ENCODE data around the gene AKAP13. TPM values are rescaled to one million over a fixed set of nuclear protein-coding genes. Genes with fewer than 3 reads are reported as not detected.

The AKAP13 gene
- total RNA-seq, 4 donors from 2014 or later, result 105 to 167 (median 129) TPM

DNA sequence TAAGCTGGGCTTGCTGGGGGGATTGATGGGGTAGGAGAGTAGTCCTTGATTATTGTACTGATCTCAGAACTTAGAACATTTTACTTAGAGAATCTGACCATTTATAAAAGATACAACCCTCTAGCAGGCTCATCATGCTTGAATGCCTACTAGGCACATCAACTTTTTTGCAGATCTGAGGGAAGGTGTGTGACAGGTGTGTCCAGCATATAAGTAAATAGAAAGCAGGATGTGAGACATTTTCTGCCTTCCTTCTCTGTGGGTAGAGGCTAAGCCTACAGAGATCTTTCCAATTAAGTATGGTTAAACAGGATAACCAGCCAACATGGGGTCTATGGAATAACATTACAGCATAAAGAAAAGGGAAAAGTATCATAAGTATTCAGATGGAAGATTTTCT lies 159.1 kb downstream of the AKAP13 start:
- H3K4me3 ChIP-seq (ENCODE audit: low read depth, poor library complexity, severe bottlenecking), result no peak overlapping the region
- intact Hi-C loops (cut with DNase I; ENCODE audit: low total_unique reads), result no loop called here
- TF ChIP-seq, protein P1, sequence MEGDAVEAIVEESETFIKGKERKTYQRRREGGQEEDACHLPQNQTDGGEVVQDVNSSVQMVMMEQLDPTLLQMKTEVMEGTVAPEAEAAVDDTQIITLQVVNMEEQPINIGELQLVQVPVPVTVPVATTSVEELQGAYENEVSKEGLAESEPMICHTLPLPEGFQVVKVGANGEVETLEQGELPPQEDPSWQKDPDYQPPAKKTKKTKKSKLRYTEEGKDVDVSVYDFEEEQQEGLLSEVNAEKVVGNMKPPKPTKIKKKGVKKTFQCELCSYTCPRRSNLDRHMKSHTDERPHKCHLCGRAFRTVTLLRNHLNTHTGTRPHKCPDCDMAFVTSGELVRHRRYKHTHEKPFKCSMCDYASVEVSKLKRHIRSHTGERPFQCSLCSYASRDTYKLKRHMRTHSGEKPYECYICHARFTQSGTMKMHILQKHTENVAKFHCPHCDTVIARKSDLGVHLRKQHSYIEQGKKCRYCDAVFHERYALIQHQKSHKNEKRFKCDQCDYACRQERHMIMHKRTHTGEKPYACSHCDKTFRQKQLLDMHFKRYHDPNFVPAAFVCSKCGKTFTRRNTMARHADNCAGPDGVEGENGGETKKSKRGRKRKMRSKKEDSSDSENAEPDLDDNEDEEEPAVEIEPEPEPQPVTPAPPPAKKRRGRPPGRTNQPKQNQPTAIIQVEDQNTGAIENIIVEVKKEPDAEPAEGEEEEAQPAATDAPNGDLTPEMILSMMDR (IDR thresholded peaks at IDR 0.05), result no peak
- TF ChIP-seq POLR2A (IDR thresholded peaks at IDR 0.05), result no peak
- DNase-seq (ENCODE audit: low spot score in 2 of 2), result no peak

DNA sequence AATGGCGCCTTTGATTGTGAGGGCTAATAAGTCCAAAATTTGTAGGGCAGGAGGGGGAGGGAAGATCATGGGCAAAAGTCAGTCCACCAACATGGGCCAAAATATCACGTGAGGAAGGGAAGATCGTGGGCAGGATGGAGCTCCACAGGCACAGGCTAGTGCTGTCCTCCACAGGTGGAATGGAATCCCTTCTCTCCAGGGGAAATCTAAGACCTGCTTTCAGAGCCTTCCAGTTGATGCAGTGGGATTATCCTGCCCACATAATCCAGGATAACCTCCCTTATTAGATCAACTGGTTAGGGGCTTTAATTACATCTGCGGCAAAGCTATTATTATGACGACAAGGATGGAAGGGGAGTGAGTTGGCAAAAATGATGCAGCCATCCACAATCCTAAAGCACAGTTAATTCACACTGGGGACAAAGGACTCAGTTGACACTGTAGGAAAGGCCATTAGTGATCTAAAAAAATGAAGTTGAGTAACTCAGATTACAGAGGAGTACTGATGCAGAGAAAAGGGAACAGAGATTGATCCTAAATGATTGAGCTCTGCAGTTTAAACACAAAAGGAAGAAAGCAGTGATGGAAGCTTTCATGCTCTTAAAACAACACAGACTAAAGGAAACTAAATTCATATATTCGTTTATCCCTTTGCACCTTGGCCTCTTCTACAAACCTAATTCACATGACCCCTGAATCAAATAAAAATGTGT lies 159.8 kb downstream of the AKAP13 start:
- H3K4me3 ChIP-seq (ENCODE audit: low read depth, poor library complexity, severe bottlenecking), result no peak overlapping the region
- 91 to 92% methylated on average over 6 of the region's 6 CpGs for WGBS, 2 donors
- intact Hi-C loops (cut with DNase I; ENCODE audit: low total_unique reads), result no loop called here
- no peak for DNase-seq (ENCODE audit: low spot score in 2 of 2)
- TF ChIP-seq POLR2A (IDR thresholded peaks at IDR 0.05), result no peak
- TF ChIP-seq, protein P1 (IDR thresholded peaks at IDR 0.05), result no peak

DNA sequence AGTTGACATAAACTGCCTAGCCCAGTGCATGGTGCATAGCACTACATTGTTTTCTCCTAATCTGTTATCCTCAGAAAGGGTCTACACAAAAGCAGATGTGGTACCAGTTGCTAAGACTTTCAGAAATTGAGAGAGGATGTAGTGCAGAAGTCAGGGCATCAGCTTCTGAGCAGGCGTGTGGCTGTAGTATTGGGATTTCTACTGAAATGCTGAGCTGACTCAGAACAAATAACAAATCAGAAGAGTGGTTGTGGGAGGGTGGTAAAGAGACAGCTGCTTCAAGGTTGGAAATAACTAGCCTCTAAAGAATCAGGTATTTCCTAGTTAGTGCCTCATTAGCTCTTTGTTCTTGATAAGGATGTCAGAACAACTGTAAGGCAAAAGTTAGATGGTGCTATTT lies 161.3 kb downstream of the AKAP13 start:
- no peak for DNase-seq (ENCODE audit: low spot score in 2 of 2)
- 60 to 76% methylated on average over 1 of the region's 1 CpG for WGBS, 2 donors
- H3K4me3 ChIP-seq (ENCODE audit: low read depth, poor library complexity, severe bottlenecking), result no peak overlapping the region
- no peak for TF ChIP-seq POLR2A (IDR thresholded peaks at IDR 0.05)
- TF ChIP-seq, protein P1 (IDR thresholded peaks at IDR 0.05), result no peak
- intact Hi-C loops (cut with DNase I; ENCODE audit: low total_unique reads), result no loop called here

DNA sequence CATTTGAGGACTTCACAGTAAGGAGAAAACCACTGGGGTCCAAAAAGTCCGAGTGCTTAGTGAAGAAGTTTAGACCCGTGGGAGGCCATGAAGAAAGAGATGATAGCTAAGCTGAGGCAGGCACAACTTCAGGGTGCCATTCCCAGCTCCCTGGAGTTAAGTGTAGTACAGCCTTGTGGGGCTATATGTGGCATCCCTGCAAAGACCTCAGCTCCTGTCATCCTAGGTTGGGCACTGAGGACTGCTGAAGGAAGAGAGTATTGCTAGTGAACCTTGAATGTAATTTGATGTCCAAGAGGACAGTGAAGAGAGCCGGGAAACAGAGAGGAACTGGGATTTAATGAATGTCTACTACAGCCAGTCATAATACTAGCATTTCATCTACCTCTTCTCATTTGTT lies 162.1 kb downstream of the AKAP13 start:
- TF ChIP-seq, protein P1 (IDR thresholded peaks at IDR 0.05), result no peak
- TF ChIP-seq POLR2A (IDR thresholded peaks at IDR 0.05), result no peak
- intact Hi-C loops (cut with DNase I; ENCODE audit: low total_unique reads), result no loop called here
- 78 to 82% methylated on average over 3 of the region's 3 CpGs for WGBS, 2 donors
- no peak for DNase-seq (ENCODE audit: low spot score in 2 of 2)
- H3K4me3 ChIP-seq (ENCODE audit: low read depth, poor library complexity, severe bottlenecking), result no peak overlapping the region

DNA sequence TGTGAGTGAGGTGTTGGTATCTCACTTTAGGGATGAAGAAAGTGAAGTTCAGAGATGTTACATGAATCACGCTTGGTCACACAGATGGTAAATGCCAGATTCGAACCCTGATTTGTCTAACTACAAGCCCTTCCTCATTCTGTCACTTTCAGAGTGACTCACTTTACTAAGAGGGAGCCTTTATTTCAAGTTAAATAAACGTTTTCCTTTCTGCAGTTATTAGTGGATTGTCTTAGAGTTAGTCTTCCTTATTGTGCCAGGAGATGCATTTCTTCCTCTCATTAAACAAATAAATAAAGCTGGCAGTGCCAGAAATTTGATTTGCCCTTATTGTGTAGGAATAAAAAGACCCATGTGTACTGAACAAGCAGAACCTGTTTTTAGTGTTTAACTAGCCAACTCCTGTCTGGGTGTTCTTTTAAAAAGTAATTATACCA lies 162.5 kb downstream of the AKAP13 start:
- H3K4me3 ChIP-seq (ENCODE audit: low read depth, poor library complexity, severe bottlenecking), result no peak overlapping the region
- intact Hi-C loops (cut with DNase I; ENCODE audit: low total_unique reads), result no loop called here
- DNase-seq (ENCODE audit: low spot score in 2 of 2), result no peak
- TF ChIP-seq POLR2A (IDR thresholded peaks at IDR 0.05), result no peak
- TF ChIP-seq, protein P1 (IDR thresholded peaks at IDR 0.05), result no peak
- 28 to 34% methylated on average over 3 of the region's 3 CpGs for WGBS, 2 donors

DNA sequence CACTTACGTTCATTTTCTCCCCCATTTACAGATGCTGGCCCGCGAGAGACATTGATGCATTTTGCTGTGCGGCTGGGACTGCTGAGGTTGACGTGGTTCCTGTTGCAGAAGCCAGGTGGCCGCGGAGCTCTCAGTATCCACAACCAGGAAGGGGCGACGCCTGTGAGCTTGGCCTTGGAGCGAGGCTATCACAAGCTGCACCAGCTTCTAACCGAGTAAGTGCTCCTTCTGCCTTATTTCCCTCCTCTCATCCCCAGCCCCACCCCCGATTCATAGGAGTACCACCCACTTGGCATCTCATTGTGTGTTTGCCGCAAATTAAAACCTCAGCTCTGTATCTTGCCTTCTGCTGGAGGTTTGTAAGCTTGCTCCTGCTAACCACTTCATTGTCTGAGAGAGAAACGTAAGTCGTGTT lies 163.3 kb downstream of the AKAP13 start:
- DNase-seq (ENCODE audit: low spot score in 2 of 2), result peak; percentile 84 to 90
- TF ChIP-seq, protein P1 (IDR thresholded peaks at IDR 0.05), result no peak
- TF ChIP-seq POLR2A (IDR thresholded peaks at IDR 0.05), result no peak
- intact Hi-C loops (cut with DNase I; ENCODE audit: low total_unique reads), result no loop called here
- no peak overlapping the region for H3K4me3 ChIP-seq (ENCODE audit: low read depth, poor library complexity, severe bottlenecking)
- WGBS, 2 donors, result 54 to 57% methylated on average over 15 of the region's 15 CpGs
